G401 (cell line): ENCODE measurements around the gene GTF3C1. TPM values are rescaled to one million over a fixed set of nuclear protein-coding genes. Genes with fewer than 3 reads are reported as not detected.
A peak's percentile ranks its signal among the peaks of the same experiment; 100 is the strongest.

Experiments
- DNase-seq: peaks from one replicate; pipeline ENCODE4 v3.0.0-alpha.2; 2015; ENCODE audit warnings: low spot score
- in situ Hi-C: cut with HindIII; loops from 2 replicates; pipeline ENCODE4 v1.10.0; 2016; ENCODE audit warnings: low sequenced_read_pairs, mixed read lengths
- total RNA-seq: library from RNA; depleted of rRNA; stranded (reverse); fragments of >200 nt; shearing (Covaris generic); gene quantifications from 2 replicates; pipeline ENCODE4 v1.2.3, GENCODE V29; 2014

Gene GTF3C1
- total RNA-seq, 1 experiment from 2014 or later = 154 TPM

DNA sequence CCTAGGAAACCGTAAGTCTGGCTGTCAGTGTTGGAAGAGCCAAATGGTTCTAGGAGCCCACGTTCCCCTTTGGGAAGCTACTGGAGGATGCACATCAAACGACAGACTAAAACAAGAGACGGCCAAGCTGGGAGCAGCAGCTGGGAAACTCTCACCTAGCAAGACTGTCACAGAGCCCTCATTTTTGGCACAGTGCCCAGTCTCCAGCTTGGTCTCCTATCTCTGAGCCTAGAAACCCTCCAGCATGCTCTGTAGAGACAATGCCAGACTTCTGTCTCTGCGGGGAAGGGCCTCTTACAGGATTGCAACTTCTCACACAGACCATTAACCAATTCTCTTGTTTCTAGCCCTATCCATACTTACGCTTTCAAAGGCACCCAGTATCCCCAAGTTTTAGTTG lies 23.5 kb downstream of the GTF3C1 start:
- in situ Hi-C loops = no loop called here

DNA sequence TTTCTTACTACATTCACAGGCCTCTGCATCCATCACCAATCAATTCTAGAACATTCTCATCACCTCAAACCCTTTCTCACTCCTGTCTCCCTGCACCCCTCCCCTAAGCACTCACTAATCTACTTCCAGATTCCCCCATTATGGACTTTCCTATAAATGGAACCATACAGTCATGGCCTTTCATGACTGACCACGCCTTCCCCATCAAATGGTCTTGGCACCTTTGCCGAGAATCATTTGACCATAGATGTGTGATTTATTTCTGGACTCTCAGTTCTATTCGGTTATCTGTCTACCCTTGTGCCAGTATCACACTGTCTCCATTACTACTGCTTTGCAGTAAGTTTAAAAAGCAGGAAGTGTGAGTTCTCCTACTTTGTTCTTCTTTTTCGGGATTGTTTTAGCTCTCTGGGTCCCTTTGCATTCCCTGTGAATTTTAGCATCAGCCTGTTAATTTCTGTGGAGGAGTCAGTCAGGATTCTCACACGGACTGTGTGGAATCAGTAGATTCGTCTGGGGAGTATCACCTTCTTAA lies 27.5 kb downstream of the GTF3C1 start:
- in situ Hi-C loops = no loop called here
- no peak for DNase-seq

More for the DNA sequence above, 23.5 kb downstream of the GTF3C1 start:
- DNase-seq = peak; percentile 44

DNA sequence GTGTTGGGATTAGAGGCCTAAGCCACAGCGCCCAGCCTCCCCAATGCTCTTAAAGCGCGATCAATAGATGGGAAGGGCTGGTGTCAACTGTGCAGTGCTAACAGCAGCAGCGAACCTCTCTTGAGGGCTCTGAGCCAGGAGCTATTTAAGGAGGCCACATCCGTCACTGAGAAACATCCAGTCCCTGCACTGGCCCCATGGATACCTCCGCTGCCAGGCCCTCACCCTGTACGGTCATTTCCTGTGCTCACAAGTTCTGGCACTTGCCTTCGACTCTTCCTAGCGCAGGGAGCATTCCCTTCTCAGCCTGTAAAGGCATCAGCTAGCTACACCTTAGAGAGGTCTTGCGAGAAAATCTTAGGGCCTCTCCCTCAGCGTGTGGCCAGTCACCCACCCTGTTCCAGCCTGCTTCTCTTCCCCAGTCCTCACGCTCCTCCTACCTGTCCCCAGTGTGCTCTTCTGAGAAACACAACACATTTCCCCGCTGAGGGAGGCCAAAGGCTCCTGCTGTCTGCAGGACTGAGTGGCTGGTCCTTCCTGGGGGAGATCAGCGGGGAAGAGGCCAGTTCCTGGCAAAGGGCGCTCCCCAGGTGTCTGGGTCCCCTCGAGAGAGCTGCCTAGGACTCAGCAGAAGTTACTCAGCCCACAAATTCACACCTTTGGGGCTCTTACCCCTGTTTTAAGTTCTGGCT lies 28.6 kb downstream of the GTF3C1 start:
- in situ Hi-C loops = no loop called here
- DNase-seq = no peak

DNA sequence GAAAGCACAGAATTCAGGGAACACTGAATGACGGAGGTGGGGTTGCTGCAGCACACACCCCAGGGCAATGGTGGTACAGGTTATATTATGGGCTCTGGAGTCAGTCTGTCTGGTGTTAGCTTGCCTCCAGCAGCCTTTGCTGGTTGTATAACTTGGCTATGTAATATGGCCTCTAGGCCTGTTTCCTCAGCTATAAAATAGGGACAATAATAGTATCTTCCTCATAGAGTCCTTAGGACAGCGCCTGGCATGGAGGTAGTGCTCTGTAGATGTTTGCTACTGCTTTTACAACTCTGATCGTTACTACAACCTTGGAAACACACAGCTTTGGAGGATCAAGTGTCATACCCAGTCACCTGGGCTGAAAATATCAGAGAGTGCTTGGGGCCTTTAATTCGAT lies 31.5 kb downstream of the GTF3C1 start:
- DNase-seq = no peak

DNA sequence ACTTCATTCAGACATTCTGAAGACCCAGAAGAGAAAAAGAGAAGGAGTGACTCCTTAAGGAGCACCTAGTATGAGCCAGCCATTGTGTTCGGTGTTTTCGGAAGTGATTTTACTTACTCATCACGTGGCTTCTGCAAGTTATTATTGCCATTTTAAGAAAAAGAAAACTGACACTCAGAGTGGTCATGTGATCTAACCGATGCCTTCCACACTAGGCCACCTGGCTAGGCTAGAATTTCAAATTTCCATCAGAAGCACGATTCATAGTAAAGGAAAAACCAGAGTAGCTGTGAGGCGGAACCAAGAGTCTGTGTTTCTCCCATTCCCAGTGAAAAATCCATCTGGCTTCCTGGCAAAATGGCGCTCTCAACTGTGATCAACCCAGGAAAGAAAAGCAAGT lies 32.0 kb downstream of the GTF3C1 start:
- no peak for DNase-seq
- in situ Hi-C loops = no loop called here

More for the DNA sequence above, 31.5 kb downstream of the GTF3C1 start:
- in situ Hi-C loops = no loop called here

DNA sequence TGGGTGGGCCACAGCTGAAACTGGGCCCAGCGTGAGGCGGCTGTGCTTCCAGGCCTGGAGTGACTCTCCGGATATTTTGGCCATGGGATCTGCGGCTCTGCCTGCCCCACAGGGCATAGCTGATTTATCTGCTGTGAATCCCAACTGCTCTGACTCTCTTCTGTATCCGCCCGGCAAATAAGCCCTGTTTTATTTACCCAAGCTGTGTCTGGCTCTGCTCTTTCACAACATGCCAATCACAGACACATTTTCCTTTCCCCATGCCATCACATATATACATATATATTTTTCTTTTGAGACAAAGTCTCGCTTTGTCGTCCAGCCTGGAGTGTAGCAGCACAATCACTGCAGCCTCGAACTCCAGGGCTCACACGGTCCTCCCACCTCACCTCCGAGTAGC lies 33.3 kb downstream of the GTF3C1 start:
- no peak for DNase-seq

DNA sequence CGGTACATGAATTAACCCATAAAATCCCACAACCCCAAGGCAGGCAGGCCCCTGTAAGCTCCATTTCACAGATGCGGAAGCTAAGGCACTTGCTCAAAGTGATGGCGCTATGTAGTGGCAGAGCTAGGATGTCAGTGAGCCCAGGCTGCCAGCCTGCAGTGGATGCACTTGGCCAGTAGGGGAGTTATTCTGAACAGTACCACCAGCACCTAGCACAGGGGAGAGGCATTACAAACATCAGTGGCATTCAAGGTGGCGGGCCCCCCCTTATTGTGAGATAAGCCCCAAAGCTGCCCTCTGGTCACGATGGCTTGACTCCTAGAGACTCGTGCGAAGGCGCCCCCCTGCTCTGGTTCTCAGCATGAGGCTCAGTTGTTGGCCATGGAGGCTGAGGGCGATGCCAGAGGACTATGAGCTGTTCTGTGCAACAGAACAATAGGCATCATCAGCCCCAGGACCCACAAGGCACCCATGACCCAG lies 33.8 kb downstream of the GTF3C1 start:
- in situ Hi-C loops = no loop called here
- no peak for DNase-seq

More for the DNA sequence above, 33.3 kb downstream of the GTF3C1 start:
- in situ Hi-C loops = no loop called here

DNA sequence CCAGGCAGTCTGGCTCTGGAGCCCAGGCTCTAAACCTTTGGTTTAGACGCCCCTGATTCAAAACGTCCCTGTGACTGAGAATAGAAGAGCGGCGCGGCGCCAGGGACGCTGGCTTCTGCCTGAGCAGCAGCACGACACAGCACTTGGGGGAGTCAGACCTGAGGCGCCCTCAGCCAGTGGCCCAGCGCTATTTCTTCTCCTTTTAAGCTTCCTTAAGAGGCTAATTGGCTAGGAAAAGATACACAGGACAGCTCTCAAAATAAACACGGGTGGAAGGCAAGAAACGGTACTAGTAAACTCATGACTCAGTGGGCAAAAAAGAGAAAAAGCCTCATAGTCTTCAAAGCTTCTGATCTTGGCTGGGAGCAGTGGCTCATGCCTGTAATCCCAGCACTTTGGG lies 34.9 kb downstream of the GTF3C1 start:
- no peak for DNase-seq
- in situ Hi-C loops = no loop called here

DNA sequence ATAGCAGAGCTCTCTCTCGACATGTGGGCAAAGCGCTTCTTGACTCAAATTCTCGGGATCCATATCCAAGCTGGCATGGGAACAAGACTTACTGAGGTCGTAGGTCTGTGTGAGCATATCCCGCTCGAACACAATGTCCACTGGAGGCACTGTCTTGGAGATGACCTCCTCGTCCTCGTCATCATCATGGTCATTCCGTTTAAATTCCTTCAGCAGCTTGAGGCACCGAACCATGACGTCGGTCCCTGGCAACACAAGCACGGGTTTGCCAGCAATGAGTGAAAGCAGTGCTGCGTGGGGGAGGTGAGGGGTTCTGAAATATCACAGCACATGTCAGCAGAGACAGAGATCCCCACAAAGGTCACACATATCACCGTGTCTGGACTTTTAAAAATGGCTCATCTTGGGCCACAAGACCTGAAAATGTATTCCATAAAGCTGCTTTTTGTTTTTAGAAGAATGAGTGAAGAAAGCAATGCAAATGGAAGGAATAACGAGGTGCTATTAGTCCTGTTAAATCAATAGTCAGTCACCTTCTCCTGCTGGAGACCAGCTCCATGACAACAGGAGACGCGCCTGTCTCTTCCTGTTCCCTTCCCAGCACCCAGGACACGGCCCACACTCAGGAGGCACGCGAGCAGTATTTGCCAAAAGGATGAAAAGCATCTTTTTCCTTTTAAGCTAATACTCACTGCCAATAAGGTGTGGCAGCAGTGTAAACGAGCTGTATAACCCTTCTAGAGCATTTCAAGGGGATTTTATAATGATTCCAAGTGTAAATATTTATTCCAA lies 37.9 kb downstream of the GTF3C1 start:
- DNase-seq = peak; percentile 51
- in situ Hi-C loops = no loop called here

DNA sequence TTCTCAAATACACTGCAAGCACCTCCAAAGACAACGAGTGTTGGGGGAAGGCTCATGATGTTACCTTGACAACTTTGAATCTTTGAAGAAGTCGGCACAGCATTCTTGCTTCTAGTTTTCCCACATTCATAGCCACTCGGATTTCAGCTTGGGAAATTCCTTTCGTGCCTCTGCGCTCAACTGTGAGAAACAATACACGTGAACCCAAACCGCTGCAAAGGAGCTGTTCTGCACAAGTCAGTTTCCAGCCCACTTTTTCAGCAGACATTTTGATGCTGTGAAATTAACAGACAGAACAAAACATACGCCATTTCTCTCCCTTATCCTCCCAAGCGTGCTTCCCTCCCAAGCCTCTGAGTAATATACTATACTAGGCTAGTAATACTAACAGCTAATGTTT lies 41.2 kb downstream of the GTF3C1 start:
- in situ Hi-C loops = no loop called here
- DNase-seq = no peak

DNA sequence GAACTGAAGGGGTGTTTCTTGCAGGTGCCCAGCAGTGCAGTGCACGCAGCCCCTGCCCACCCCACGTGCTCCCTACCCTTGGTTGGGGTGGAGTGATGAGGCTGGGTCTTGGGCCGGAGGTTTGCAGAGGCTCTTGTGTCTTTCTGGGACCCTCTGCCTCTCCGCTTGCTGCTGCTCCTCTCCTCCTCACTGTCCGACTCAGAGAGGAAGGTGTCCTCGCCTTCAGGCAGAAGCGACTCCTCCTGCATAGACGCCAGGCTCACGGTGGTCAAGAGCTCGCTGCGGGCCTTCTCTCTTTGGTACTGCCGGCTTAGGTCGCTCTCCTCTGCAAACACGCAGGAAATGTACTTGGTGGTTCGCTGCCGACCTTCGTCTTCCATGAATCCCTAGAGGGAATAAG lies 42.9 kb downstream of the GTF3C1 start:
- in situ Hi-C loops = no loop called here
- no peak for DNase-seq

DNA sequence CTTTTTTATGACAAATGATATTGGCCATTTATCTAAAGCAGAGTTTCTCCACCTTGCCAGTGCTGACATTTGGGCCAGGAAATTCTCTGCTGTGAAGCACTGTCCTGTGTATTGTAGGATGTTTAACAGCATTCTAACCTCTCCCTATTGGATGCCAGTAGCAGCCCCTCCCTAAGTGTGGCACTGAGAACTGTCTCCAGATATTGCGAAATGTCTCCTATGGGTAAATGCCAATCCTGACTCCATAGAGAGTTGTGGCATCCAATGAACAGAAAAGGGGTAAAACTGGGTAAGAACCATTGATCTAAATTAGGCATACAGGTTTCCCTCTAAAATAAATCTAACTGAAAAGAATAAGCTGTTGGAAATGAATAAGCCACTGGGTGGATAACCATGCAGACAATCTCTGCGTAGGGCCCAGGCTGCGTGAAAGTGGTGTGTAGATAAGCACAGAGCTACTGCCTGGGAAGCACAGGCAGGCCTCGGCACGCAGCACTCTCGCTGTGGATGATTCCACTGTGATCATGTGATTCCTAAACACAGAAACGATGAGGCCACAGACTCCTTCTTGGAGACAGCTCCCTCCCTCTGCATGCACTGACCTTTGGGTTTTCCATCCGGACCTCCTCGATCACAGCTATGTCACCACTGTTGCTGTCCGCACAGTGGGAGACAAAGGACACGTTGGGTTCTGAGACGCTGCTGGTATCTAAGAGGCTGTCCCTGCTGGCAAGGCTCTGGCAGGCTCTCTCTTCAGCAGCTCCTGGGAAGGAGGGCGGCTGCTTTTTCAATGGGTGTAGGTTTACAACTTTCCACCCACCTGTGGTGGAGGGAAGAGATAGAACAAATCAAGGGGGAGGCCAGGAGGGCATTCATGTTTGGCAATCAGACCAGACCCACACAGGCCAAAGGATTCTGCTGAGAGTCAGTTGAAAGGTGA lies 44.1 kb downstream of the GTF3C1 start:
- no peak for DNase-seq
- in situ Hi-C loops = no loop called here

DNA sequence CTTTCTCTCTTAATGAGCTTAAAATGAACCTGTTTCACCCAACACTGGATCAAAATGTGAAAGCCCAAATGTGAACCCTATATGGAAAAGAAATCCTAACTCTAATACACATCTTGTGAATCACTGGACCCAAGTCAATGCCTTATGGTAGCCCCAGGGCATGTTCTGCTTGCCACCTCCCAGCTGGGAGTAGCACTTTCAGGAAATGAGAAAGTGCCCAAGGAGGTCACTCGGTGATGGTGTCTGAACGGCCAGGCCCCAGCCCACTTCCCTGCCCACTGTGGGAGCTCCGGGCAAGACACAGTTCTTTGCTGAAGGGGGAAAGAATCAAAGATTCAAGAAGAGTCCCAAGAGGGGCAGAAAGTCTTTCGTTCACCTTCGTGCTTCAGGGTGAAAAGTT lies 46.1 kb downstream of the GTF3C1 start:
- no peak for DNase-seq
- in situ Hi-C loops = no loop called here

DNA sequence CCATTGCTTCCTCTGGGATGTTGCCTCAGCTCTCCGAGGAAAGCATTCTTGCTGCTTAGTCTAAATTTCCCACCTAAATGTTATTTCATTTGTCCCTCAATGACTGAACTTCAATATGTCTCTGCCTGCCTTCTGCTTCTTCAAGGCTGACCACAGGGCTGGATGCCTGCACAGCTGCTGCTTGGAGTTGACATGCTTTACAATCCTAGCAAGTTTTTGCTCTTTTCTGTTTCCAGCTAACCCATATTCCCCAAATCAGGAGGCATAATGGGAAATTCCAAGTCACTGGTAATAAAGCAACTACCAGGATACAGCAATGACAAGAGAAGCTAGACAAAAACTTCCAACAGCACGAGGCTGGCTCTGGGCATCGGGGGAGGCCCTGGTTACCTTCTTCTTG lies 48.9 kb downstream of the GTF3C1 start:
- no peak for DNase-seq
- in situ Hi-C loops = no loop called here

DNA sequence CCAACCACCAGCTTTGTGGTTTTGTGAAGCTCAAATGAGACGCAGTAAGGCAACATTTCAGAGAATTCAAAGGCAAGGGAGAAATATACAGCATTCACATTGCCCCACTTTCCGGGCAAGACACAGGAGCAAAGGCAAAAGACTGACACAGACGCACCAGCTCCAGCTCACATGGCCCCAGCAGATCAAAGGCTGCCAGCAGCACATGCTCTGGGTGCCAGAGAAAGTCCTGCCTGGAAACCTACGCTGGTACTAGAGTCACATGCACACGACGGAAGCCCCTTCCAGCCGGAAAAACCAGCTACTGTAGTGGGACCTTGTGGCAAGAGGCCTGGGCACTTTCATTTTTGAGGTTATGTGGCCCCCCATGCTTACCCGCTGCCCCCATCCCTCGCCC lies 50.1 kb downstream of the GTF3C1 start:
- in situ Hi-C loops = no loop called here
- peak; percentile 18 for DNase-seq

DNA sequence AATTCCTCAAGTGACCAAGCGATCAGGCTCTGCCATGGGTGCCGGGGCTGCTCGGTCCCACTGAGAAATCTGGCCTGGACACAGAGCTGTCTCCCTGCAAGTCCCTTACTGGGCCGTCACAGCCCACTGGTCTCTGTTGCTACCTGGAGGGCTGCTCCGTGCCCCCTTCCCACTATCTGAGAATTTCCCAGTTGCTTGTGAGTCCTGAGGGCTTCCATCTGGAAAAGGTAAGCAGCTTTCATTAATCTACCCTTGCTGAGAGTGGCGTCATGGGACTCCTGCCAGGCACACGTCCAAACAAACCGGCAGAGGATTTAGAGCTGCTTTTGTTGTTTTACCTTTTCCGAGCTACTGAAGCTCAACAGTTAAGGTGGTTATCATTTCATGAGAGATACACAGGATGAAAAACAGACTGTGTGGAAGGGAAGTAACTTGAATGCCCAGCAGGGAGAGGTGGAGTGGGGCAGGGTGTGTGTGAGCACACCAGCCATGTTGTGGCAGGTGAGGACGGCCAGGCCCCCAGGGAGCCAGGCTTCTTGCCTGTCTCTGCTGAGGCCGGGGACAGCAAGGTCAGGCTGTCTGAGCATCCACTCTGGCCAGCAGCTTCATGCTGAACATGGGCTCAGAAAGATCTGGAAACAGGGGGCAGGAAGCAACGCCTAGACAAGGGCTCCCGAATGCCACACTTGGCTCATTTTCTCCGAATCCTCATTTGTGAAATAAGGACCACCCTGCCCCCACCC lies 50.6 kb downstream of the GTF3C1 start:
- in situ Hi-C loops = no loop called here
- DNase-seq = peak; percentile 27

DNA sequence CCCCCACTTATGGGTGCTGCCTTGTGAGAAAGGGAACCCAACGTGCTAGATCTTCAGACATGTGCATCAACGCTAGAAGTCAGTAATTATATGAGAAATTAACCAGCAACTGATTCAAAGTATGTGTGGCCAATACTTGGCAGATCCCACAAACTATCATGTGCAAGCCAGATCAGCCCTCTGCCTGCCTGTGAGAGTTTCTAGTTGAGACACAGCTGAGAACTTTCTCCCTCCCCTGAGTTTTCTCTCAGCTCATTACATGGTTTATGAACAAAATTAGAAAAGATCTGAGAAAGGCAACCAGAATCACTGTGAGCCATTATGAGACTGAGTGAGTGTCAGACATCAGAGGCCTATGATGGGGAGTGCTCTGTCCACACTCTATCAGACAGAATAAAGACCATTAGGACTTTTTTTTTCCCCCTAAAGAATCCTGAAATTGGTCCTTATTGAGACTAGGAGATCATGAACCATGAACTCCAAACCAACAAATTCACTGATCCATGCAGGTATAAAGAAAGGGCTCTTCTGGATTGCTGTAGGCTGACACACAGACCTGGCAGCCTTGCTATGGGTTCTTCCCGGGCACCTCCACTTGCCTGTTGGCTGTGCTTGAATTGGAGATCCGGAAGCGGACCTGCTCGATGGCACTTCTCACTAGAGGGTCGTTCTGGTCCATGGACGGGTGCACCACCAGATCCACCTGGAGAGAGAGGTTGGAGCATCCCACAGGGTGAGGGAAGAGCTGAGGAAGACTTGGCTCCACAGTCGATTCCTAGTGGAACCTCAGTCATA lies 51.5 kb downstream of the GTF3C1 start:
- no peak for DNase-seq
- in situ Hi-C loops = no loop called here

DNA sequence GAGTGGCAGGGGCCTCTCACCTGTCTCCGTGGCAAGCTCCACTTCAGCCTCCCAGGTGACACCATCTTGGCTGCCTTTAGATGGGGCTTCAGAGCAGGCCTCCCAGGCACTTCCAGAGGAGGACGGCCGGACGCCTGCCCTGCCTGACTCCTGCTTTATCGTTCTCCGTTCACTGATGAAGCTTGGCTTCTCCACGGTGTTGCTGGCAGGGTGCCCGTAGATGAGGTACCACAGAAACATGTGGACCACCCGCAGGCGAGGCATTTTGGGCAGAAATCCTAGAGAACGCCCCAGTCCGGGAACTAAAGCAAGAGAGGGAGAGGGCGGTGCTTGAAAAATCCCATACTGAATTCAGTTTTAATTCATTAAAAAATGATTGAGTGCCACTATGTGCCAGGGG lies 54.5 kb downstream of the GTF3C1 start:
- in situ Hi-C loops = no loop called here
- peak; percentile 60 for DNase-seq
